Suppressor macrophage treated with lipopolysaccharide for 4 hours (primary cell): Measurements from ENCODE around the gene ADAMTS17.

Experiments
- DNase-seq: peaks from one replicate; pipeline ENCODE4 v3.0.0-alpha.2; 2020

Gene ADAMTS17

GRCh38 chr15:100215843-100216169 is 126.0 kb downstream of the ADAMTS17 start:
- DNase-seq = no peak

GRCh38 chr15:100215031-100215842 is 126.5 kb downstream of the ADAMTS17 start:
- DNase-seq = no peak

GRCh38 chr15:100211855-100212850 is 129.6 kb downstream of the ADAMTS17 start:
- no peak for DNase-seq

GRCh38 chr15:100210338-100210737 is 131.4 kb downstream of the ADAMTS17 start:
- DNase-seq = no peak

- no peak for DNase-seq
These were observed 132.7 kb downstream of the ADAMTS17 start for GRCh38 chr15:100208921-100209603.

- DNase-seq = no peak
These were observed 134.7 kb downstream of the ADAMTS17 start for GRCh38 chr15:100207053-100207452.

- no peak for DNase-seq
These were observed 135.1 kb downstream of the ADAMTS17 start for GRCh38 chr15:100206643-100207042.

- no peak for DNase-seq
These were observed 136.1 kb downstream of the ADAMTS17 start for GRCh38 chr15:100205549-100206295.

- DNase-seq = no peak
These were observed 137.0 kb downstream of the ADAMTS17 start for GRCh38 chr15:100204771-100205170.

GRCh38 chr15:100204211-100204610 is 137.6 kb downstream of the ADAMTS17 start:
- no peak for DNase-seq

- DNase-seq = no peak
These were observed 139.3 kb downstream of the ADAMTS17 start for GRCh38 chr15:100202309-100202960.

- no peak for DNase-seq
These were observed 140.1 kb downstream of the ADAMTS17 start for GRCh38 chr15:100201376-100202280.

- no peak for DNase-seq
These were observed 141.4 kb downstream of the ADAMTS17 start for GRCh38 chr15:100200287-100200880.

- no peak for DNase-seq
These were observed 142.0 kb downstream of the ADAMTS17 start for GRCh38 chr15:100199711-100200286.

- DNase-seq = no peak
These were observed 143.3 kb downstream of the ADAMTS17 start for GRCh38 chr15:100198442-100198841.

GRCh38 chr15:100196326-100197058 is 145.3 kb downstream of the ADAMTS17 start:
- DNase-seq = no peak

GRCh38 chr15:100194996-100195395 is 146.8 kb downstream of the ADAMTS17 start:
- DNase-seq = no peak

GRCh38 chr15:100193277-100193860 is 148.4 kb downstream of the ADAMTS17 start:
- DNase-seq = no peak
